H9 (cell line): ENCODE results near the gene TIAM1. TPM values are rescaled to one million over a fixed set of nuclear protein-coding genes. Genes with fewer than 3 reads are reported as not detected.

ENCODE experiments used
- DNase-seq: peaks from one replicate; pipeline ENCODE4 v3.0.0-alpha.2; 2017
- H2AFZ ChIP-seq: one replicate; pipeline ENCODE4 v1.6.1; 2013; ENCODE audit warnings: mild to moderate bottlenecking, low read length, control low read depth, moderate library complexity
- H2AK5ac ChIP-seq: 2 replicates; pipeline ENCODE4 v1.6.1; 2013; ENCODE audit warnings: low read length, control low read depth, mixed read lengths; ENCODE audit not compliant: insufficient read length
- H2BK120ac ChIP-seq: one replicate; pipeline ENCODE4 v1.6.1; 2013; ENCODE audit warnings: low read depth, mild to moderate bottlenecking, low read length, control low read depth, inconsistent platforms; ENCODE audit not compliant: poor library complexity, severe bottlenecking
- H2BK12ac ChIP-seq: 2 replicates; pipeline ENCODE4 v1.6.1; 2013; ENCODE audit warnings: low read length, control low read depth, mixed read lengths, low read depth; ENCODE audit not compliant: insufficient read length
- H2BK15ac ChIP-seq: 2 replicates; pipeline ENCODE4 v1.6.1; 2013; ENCODE audit warnings: low read depth, low read length, control low read depth
- H2BK20ac ChIP-seq: one replicate; pipeline ENCODE4 v1.6.1; 2013; ENCODE audit warnings: low read depth, mild to moderate bottlenecking, low read length, control low read depth, inconsistent platforms; ENCODE audit not compliant: poor library complexity, severe bottlenecking
- H2BK5ac ChIP-seq: 2 replicates; pipeline ENCODE4 v1.6.1; 2013; ENCODE audit warnings: low read length, control low read depth, mixed read lengths; ENCODE audit not compliant: insufficient read length
- H3K14ac ChIP-seq: 2 replicates; pipeline ENCODE4 v1.6.1; 2013; ENCODE audit warnings: low read length, control low read depth; ENCODE audit not compliant: insufficient read depth
- H3K18ac ChIP-seq: 2 replicates; pipeline ENCODE4 v1.6.1; 2013; ENCODE audit warnings: low read depth, mild to moderate bottlenecking, mixed read lengths, low read length, control low read depth; ENCODE audit not compliant: insufficient read length
- H3K23ac ChIP-seq: 2 replicates; pipeline ENCODE4 v1.6.1; 2013; ENCODE audit warnings: low read length, control low read depth, mixed read lengths, low read depth; ENCODE audit not compliant: insufficient read length
- H3K23me2 ChIP-seq: 2 replicates; pipeline ENCODE4 v1.6.1; 2013; ENCODE audit warnings: low read depth, mild to moderate bottlenecking, mixed read lengths, low read length, control low read depth; ENCODE audit not compliant: insufficient read length, poor library complexity, severe bottlenecking
- H3K27ac ChIP-seq: 2 replicates; pipeline ENCODE4 v1.5.1; 2013; ENCODE audit warnings: low read length, control low read depth, mixed read lengths, low read depth; ENCODE audit not compliant: insufficient read length
- H3K27me3 ChIP-seq: 2 replicates; pipeline ENCODE4 v1.6.1; 2013; ENCODE audit warnings: low read length, control low read depth, inconsistent platforms; ENCODE audit not compliant: insufficient read depth
- H3K4ac ChIP-seq: 2 replicates; pipeline ENCODE4 v1.6.1; 2013; ENCODE audit warnings: low read depth, mild to moderate bottlenecking, control low read depth, inconsistent platforms, low read length, moderate library complexity
- H3K4me1 ChIP-seq: 2 replicates; pipeline ENCODE4 v1.6.1; 2013; ENCODE audit warnings: low read length, control low read depth, inconsistent platforms; ENCODE audit not compliant: insufficient read depth
- H3K4me2 ChIP-seq: 2 replicates; pipeline ENCODE4 v1.6.1; 2013; ENCODE audit warnings: low read length, control low read depth, mixed read lengths; ENCODE audit not compliant: insufficient read length, insufficient read depth
- H3K56ac ChIP-seq: 2 replicates; pipeline ENCODE4 v1.6.1; 2013; ENCODE audit warnings: low read depth, mild to moderate bottlenecking, mixed read lengths, low read length, control low read depth; ENCODE audit not compliant: insufficient read length
- H3K79me1 ChIP-seq: 2 replicates; pipeline ENCODE4 v1.6.1; 2013; ENCODE audit warnings: low read depth, mild to moderate bottlenecking, moderate library complexity, low read length, control low read depth, inconsistent platforms; ENCODE audit not compliant: insufficient read depth, poor library complexity, severe bottlenecking
- H3K79me2 ChIP-seq: 2 replicates; pipeline ENCODE4 v1.6.1; 2013; ENCODE audit warnings: low read length, control low read depth, inconsistent platforms; ENCODE audit not compliant: insufficient read depth
- H3K9ac ChIP-seq: 2 replicates; pipeline ENCODE4 v1.6.1; 2013; ENCODE audit warnings: low read length, control low read depth, mixed read lengths; ENCODE audit not compliant: insufficient read length; ENCODE audit errors: extremely low read depth
- H3K9me3 ChIP-seq: one replicate; pipeline ENCODE4 v1.6.1; 2013; ENCODE audit warnings: low read depth, low read length, inconsistent platforms; ENCODE audit not compliant: control insufficient read depth
- H3T11ph ChIP-seq: one replicate; pipeline ENCODE4 v1.6.1; 2013; ENCODE audit warnings: mild to moderate bottlenecking, low read length, control low read depth, inconsistent platforms
- H4K20me1 ChIP-seq: one replicate; pipeline ENCODE4 v1.6.1; 2013; ENCODE audit not compliant: control insufficient read depth, insufficient read length, insufficient read depth
- H4K5ac ChIP-seq: 2 replicates; pipeline ENCODE4 v1.6.1; 2013; ENCODE audit warnings: low read depth, mild to moderate bottlenecking, mixed read lengths, low read length, control low read depth; ENCODE audit not compliant: insufficient read length
- H4K8ac ChIP-seq: replicated peaks from 2 replicates; pipeline ENCODE4 v1.6.1; 2013; ENCODE audit warnings: low read length, control low read depth, mixed read lengths, low read depth; ENCODE audit not compliant: insufficient read length
- H4K91ac ChIP-seq: 2 replicates; pipeline ENCODE4 v1.6.1; 2013; ENCODE audit warnings: low read depth, mild to moderate bottlenecking, moderate library complexity, mixed read lengths, low read length, control low read depth; ENCODE audit not compliant: insufficient read length
- H3K27ac Mint-ChIP-seq, 3 experiments: 2 replicates in 2 of 3; 3 replicates in 1 of 3; pipeline ENCODE4 v1.8.0; 2020 to 2021; ENCODE audit warnings: mixed read lengths in 3 of 3, mild to moderate bottlenecking in 1 of 3, moderate library complexity in 1 of 3
- H3K27me3 Mint-ChIP-seq: 2 replicates; pipeline ENCODE4 v1.8.0; 2021; ENCODE audit warnings: low read depth, mild to moderate bottlenecking, moderate library complexity, mixed read lengths
- H3K36me3 Mint-ChIP-seq, 3 experiments: 2 replicates in 2 of 3; 3 replicates in 1 of 3; pipeline ENCODE4 v1.8.0; 2020 to 2021; ENCODE audit warnings: low read depth in 3 of 3, mixed read lengths in 3 of 3; ENCODE audit not compliant: insufficient read depth in 1 of 3
- H3K4me1 Mint-ChIP-seq, 2 experiments: 2 replicates each; pipeline ENCODE4 v1.8.0; 2020; ENCODE audit warnings: mixed read lengths in 2 of 2
- H3K4me3 Mint-ChIP-seq, 2 experiments: 2 replicates in 1 of 2; 3 replicates in 1 of 2; pipeline ENCODE4 v1.8.0; 2020 to 2021; ENCODE audit warnings: mild to moderate bottlenecking in 2 of 2, mixed read lengths in 2 of 2, moderate library complexity in 1 of 2
- H3K9me3 Mint-ChIP-seq, 2 experiments: 2 replicates in 1 of 2; 3 replicates in 1 of 2; pipeline ENCODE4 v1.8.0; 2020; ENCODE audit warnings: mild to moderate bottlenecking in 2 of 2, mixed read lengths in 2 of 2, moderate library complexity in 1 of 2
- WGBS: extraction: QIAGEN DNeasy Blood & Tissue Kit; methylation state at CpG from one replicate; pipeline ENCODE4 v1.1.7; 2013; ENCODE audit warnings: missing lambda C conversion rate, low lambda C conversion rate, mixed read lengths; ENCODE audit not compliant: insufficient read length; ENCODE audit errors: extremely low coverage; 5-methylcytosine and 5-hydroxymethylcytosine counted together
- total RNA-seq: library from RNA; stranded (reverse); gene quantifications from 2 replicates; pipeline ENCODE4 v1.2.1, GENCODE V29; 2021
- TF ChIP-seq, protein P1 (sequence below): fragments of 200-600 bp; sonication (generic); conservative IDR thresholded peaks from 3 replicates; pipeline ENCODE4 v1.8.0; 2021; ENCODE audit warnings: antibody characterized with exemption, mild to moderate bottlenecking

The TIAM1 gene
- total RNA-seq, 1 experiment from 2014 or later: 23.1 TPM

- H2BK20ac ChIP-seq: no peak overlapping the region
- no peak overlapping the region for H3K56ac ChIP-seq
- H3K4ac ChIP-seq: no peak overlapping the region
- no peak overlapping the region for H3K23ac ChIP-seq
- H3K23me2 ChIP-seq: no peaks in the 10 kb centered on the region
- H2AK5ac ChIP-seq: no peak overlapping the region
- H3K27me3 ChIP-seq: no peaks in the 10 kb centered on the region
- no peak overlapping the region for H4K91ac ChIP-seq
- no peak overlapping the region for H3K18ac ChIP-seq
- H3K27ac ChIP-seq: no peak overlapping the region
- TF ChIP-seq, protein P1, sequence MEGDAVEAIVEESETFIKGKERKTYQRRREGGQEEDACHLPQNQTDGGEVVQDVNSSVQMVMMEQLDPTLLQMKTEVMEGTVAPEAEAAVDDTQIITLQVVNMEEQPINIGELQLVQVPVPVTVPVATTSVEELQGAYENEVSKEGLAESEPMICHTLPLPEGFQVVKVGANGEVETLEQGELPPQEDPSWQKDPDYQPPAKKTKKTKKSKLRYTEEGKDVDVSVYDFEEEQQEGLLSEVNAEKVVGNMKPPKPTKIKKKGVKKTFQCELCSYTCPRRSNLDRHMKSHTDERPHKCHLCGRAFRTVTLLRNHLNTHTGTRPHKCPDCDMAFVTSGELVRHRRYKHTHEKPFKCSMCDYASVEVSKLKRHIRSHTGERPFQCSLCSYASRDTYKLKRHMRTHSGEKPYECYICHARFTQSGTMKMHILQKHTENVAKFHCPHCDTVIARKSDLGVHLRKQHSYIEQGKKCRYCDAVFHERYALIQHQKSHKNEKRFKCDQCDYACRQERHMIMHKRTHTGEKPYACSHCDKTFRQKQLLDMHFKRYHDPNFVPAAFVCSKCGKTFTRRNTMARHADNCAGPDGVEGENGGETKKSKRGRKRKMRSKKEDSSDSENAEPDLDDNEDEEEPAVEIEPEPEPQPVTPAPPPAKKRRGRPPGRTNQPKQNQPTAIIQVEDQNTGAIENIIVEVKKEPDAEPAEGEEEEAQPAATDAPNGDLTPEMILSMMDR: no peak
- no peak overlapping the region for H2BK5ac ChIP-seq
- Mint-ChIP-seq H3K4me1 (peaks cover 20 to 32% of the 10 kb centered on the region in 2 experiments), H3K27ac (no peak overlapping the region; a peak in 1 of 7 replicates), H3K9me3 (no peaks in the 10 kb centered on the region), H3K36me3 (peaks cover 0 to 3% (median 3%) of the 10 kb centered on the region in 3 experiments; a peak in 3 of 7 replicates), H3K4me3 (no peak overlapping the region), H3K27me3 (no peaks in the 10 kb centered on the region; the same call in 1 of the 2 replicates)
- no CpG with 5 or more reads among the region's 3 CpGs for WGBS
- H2AFZ ChIP-seq: no peak overlapping the region
- no peak overlapping the region for H3K4me2 ChIP-seq
- H4K8ac ChIP-seq: no peak overlapping the region
- no peak overlapping the region for H2BK120ac ChIP-seq
- H3K79me1 ChIP-seq: no peaks in the 10 kb centered on the region
- H3K9me3 ChIP-seq: no peaks in the 10 kb centered on the region
- no peaks in the 10 kb centered on the region; the same call in 1 of the 2 replicates for H3K4me1 ChIP-seq
- no peaks in the 10 kb centered on the region for H4K20me1 ChIP-seq
- H3K9ac ChIP-seq: no peak overlapping the region
- no peak overlapping the region for H2BK15ac ChIP-seq
- no peaks in the 10 kb centered on the region; the same call in 1 of the 2 replicates for H3K79me2 ChIP-seq
- no peak overlapping the region for H3K14ac ChIP-seq
- no peak overlapping the region for H3T11ph ChIP-seq
- DNase-seq: no peak
- no peak overlapping the region for H4K5ac ChIP-seq
- no peak overlapping the region for H2BK12ac ChIP-seq
Measured at GRCh38 chr21:31337086-31337485, 7.0 kb downstream of the TIAM1 start.
